Fibroblast of skin of abdomen (primary cell): ENCODE measurements around the gene LYZL1. TPM values are rescaled to one million over a fixed set of nuclear protein-coding genes. Genes with fewer than 3 reads are reported as not detected.
"Not testable (repeated sequence)": the region's sequence is repeated elsewhere in the genome, so short reads cannot be mapped to it uniquely, and the experiment has no call there.

Source experiments
- DNase-seq: peaks from one replicate; pipeline ENCODE4 v3.0.0-alpha.2; 2013
- polyA plus RNA-seq, 2 experiments: library from polyadenylated mRNA; unstranded; fragments of 120-200 nt; gene quantifications; one replicate each; pipeline ENCODE4 v1.2.1, GENCODE V29; 2013; ENCODE audit not compliant: insufficient read length in 2 of 2

LYZL1 gene
- polyA plus RNA-seq (2013, experiment 1 of 2; ENCODE audit: insufficient read length): not detected
- not detected for polyA plus RNA-seq (2013, experiment 2 of 2; ENCODE audit: insufficient read length)

- not testable (repeated sequence) for DNase-seq
Observed at GRCh38 chr10:29288906-29289305, at the start of gene LYZL1. LYZL1 (plus strand) TSS chr10:29289070; CDS start chr10:29291868, 2,798 bp downstream.

DNA sequence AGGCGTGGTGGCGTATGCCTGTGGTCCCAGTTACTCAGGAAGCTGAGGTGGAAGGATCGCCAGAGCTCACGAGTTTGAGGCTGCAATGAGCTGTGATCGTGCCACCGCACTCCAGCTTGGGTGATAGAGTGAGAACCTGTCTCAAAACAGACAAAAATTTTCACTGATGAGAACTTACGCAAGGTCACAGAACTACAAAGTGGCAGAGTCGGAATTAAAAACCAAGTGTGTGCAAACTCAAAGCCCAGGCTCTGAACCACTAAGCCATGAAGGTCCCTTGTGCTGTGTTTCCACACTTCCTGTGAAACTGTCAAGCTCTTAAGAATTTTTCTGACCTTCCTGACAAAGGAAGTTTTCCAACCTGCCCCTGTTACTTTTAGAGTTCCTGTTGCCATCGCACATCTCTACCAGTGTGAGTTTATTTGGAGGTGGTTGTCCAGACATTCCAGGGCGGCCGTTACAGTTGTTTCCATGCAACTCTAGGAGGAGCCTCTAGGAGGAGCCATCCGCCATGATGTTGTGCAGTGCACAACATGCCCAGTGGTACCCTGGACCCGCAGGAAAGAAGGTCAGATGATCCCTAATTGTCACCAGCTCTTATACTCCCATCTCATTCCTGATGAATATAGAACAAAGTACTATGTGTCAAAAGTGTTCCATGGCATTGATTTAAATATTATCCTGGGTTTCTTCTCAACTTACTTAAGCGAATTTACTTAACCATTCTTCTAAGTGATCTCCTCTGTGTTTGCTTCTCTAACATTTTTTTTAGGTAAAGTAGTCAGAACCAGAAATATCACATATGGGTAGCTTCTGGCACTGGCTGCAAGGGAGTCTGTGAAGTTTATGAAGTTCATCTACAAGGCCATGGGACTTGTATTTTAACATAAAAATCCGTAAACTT, 49.0 kb upstream of the LYZL1 start:
- peak; percentile 16 for DNase-seq

DNA sequence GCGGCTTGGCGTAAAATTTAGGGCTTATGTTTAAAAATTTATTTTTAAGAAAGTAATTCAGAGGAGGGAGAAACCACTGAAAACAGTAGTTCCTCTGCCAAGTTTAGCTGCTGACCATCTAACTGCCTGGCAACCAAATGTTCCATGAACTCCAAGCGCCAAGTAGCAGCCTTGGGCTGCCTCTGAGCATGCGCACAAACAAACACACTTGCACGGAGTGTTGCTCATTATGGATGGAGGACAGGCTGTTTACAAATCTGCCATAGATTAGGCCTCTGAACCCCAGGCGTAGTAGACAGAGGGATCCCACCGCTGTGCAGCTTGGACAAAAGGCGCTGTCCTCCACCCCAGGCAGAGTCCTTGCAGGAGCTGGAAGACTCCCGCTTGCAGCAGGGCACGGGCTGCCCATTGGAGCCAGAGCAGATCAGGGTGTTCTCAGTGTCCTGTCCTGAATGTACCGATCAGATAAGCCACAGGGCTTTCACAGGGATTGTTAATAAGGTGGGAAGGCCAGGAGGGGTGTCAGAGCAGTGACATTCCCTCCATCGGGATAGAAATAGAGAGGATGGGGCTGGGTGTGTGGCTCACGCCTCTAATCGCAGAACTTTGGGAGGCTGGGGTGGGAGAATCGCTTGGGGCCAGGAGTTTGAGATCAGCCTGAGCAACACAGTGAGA, 47.7 kb upstream of the LYZL1 start:
- DNase-seq: no peak

GRCh38 chr10:29241925-29242324, 46.9 kb upstream of the LYZL1 start:
- no peak for DNase-seq

DNA sequence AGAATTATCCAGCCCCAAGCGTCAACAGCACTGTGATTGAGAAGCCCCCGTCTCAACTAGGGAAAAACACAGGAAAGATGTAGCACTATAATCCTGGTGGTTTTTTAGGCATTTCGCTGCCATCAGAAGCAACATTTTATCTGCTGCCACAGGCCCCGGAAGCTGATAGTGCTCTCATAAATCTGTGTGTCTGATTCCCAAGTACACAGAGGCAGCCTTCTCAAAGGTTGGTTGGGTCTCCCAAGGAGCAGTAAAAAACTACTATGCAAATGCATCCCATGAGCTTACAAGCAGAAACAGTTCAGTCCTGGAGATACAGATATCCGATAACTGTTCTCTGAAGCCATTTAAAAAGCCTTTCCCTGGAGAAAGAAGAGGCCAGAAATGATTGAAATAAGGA, 45.8 kb upstream of the LYZL1 start:
- DNase-seq: no peak

DNA sequence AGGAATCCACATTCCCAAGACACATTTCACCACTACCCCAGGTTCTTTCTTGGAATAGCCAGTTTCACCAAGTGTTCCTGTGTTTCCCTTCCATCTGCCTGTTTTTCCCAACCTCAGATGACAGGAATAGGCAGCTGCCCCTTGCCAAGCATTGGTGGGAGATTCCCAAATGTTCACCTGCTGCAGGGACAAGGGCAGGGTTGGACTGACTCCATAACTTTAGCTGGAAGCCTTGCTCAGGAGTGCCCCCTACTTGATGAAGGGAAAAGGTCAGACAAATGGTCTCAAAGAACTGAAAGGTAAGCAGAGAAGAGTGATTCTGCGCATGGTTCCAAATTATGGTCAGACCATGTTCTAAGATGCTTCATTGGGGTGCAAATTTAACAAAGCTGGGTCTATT, 45.1 kb upstream of the LYZL1 start:
- no peak for DNase-seq

- no peak for DNase-seq
Observed at GRCh38 chr10:29244978-29245377, 43.9 kb upstream of the LYZL1 start.

- DNase-seq: no peak
Observed at GRCh38 chr10:29245476-29245875, 43.4 kb upstream of the LYZL1 start.

DNA sequence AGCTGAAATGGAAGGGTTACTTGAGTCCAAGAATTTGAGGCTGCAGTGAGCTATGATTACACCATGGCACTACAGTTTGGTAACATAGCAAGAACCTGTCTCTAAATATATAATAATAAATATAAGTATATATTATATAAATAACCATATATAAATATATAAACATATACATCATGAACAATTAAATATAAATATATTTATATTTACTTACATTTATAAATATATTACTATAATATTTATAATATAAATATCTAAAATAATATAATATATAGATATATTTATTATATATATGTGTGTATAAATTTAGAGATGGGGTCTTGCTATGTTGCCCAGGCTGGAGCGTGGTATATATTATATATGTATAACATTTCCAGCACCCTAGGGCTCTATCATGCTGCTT, 42.4 kb upstream of the LYZL1 start:
- no peak for DNase-seq

DNA sequence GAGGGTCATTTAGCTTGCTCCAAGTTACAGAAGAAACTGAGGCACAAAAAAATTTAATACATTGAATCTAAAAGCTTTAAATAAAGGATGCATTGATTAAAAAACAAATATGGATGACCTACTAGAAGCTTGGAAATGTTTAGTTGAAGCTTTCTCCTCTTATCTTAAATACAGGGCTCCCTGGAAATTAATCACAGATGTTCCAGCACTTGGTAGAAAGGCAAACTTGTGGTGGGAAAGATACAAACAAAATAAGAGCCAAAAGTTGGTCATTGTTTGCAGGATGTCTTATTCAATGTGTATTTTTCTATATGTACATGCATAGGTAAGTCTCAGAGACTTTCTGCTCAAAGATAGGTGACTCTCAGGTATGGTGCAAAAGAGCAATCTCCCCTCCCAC, 40.7 kb upstream of the LYZL1 start:
- no peak for DNase-seq

- no peak for DNase-seq
Observed at GRCh38 chr10:29249018-29249417, 39.9 kb upstream of the LYZL1 start.

- DNase-seq: no peak
Observed at GRCh38 chr10:29250066-29250465, 38.8 kb upstream of the LYZL1 start.

DNA sequence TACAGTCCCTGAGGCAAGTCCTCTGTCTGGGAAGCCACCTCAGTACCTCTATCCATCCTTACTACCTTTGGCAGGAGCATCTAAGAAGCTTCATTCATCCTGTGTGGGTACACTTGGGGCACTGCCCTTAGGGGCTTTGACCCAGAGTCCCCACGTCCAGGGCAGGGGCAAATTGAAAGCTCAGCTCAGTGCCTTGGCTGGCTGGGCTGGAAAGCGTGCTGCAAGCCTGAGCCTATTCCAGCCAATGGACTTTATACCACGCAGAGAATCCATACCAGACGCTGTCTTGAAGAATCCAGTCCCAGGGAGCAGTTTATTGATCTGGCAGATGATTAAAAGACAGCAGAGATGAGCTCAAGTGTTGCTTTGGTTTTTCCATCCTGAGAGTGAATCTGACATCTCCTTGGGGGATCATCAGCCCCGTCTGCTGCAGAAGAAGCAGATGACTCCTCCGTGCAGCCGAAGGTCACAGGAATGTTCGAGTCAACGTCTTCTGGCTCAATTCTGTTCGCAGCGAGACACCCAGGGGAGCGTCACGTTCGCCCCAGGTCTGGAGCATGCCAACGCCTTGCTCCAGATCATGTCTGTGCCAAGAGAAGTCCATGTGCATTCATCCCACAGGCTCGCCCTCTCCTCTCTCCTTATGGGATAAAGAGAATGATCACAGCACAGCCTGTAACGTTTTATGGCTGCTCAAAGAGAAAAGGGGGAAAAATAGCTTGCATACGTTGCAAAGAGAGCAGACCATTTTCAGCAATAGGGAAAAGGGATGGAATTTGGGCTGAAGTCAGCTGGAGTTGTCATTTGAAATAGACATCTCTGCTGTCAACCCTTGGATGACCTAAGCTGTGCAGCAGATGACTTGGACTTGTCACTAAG, 35.8 kb upstream of the LYZL1 start:
- DNase-seq: peak; percentile 39

GRCh38 chr10:29253690-29254029, 35.2 kb upstream of the LYZL1 start:
- DNase-seq: peak; percentile 58

DNA sequence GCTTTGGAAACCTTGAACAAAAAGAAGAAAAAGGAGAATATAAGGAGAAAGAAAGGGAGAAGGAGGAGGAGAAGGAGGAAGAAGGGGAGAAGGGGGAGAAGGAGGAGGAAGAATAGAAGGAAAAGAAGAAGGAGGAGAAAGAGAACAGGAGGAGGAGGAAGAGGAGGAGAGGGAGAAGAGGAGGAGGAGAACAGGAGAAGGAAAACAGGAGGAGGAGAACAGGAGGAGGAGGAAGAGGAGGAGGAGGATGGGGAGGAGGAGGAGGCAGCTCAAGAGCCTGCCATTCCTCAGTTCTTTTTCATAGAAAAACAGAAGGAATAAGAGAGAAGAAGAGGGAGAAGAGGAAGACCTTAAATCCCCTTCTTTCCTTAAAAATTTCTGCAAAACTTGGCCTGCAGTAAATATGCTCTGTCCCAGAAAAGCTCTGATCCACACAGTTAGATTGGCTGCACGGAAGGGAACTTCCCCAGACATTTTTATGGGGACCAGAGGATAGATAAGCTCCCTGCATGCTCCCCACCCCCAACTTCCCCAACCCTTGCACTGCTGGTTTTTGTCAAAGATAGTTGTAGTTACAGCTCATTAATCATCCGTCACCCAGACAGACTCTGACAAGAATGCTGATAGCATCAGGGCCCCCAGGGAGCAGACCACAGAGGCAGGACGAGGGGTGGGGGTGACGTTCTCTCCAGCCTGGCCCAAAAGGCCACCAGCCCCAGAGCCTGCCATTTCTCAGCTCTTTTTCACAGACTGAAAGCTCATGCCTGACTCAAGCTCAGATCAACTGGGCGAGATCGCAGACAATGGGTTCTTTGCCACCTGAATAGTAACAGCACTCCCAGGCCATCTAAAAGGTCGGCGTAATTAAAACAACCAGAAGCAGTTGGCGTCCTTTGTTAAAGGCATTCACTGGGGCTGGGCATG, 34.5 kb upstream of the LYZL1 start:
- DNase-seq: peak; percentile 87

DNA sequence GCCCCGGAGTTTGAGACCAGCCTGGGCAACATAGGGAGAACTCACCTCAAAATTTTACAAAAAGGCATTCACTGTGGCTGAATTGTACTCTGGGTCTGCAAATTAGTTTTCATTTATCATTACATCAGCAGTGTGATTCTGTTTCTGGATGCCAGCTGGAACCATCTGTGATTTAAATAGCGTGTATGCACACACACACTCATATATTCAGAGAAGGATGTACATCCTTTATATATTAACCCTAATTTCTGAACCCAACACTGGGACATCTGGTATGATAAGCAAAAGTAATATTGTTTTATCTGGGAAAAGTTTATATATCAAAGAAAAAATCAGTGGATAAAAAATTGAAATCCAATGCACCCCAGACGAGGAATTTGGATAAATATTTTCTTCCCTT, 33.8 kb upstream of the LYZL1 start:
- peak; percentile 29 for DNase-seq

- no peak for DNase-seq
Observed at GRCh38 chr10:29256019-29256418, 32.9 kb upstream of the LYZL1 start.

GRCh38 chr10:29256586-29256985, 32.3 kb upstream of the LYZL1 start:
- no peak for DNase-seq

- DNase-seq: peak; percentile 88
Observed at GRCh38 chr10:29257106-29257783, 31.6 kb upstream of the LYZL1 start.

DNA sequence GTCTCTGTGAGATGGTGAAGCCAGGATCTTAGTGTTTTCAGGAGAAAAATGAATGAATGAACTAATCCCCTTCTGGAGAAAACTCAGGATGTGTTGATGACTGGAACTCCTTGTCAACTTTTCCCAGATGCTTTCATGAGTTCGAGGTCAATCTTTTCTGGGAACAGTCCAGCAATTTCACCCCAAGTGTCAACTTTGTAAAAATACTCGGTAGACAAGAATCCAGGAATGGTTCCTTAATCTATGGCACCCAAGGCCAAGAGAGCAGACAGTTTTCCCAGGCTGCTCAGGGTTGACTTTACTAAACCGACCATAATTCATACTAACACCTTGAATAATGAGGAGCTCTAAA, 31.1 kb upstream of the LYZL1 start:
- DNase-seq: no peak

DNA sequence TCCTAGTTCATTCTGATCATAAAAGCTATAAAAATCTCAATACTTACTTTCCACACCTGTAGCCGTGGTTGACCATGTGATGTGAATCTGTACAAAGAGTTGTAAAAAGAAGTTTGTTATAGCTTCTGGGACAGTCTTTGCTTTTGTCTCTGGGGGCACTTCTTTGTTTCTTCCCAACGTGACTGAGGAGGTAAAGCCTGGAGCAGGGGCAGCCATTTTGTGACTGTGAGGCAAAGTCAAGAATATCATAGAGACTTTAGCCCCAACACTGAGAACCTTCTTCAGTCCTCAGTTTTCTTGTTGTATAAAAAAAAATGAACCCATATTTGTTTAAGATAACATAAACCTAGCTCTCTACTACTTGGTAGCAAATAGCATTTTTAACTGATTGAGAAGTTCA, 29.4 kb upstream of the LYZL1 start:
- DNase-seq: no peak
